Measurements from ENCODE around the gene PIK3CG. TPM values are rescaled to one million over a fixed set of nuclear protein-coding genes. Genes with fewer than 3 reads are reported as not detected.
"Not testable (repeated sequence)": the region's sequence is repeated elsewhere in the genome, so short reads cannot be mapped to it uniquely, and the experiment has no call there.

Gene PIK3CG
- total and polyA plus RNA-seq, 2 donors (not counting 1 experiment from before 2014, with no cell fraction given), result 13.3 to 44.8 TPM

DNA sequence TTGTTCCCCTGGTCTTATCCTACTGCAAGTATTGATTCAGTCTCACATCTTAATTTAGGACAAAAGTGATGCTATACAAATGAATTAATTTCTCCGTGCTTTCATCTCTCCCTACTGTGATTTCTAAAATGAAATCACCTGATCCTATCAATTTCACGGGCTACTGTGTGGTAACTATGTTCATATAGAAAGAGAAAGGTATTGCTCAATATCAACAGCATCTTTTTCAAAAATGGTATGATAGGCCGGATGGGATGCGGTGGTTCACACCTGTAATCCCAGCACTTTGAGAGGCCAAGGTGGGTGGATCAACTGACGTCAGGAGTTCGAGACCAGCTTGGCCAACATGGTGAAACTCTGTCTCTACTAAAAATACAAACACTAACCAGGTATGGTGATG, 71.2 kb downstream of the PIK3CG start:
- no peaks in the 10 kb centered on the region for H3K9me3 Mint-ChIP-seq (ENCODE audit: insufficient read depth)
- Histone ChIP-seq H3K27ac (ENCODE audit: low read length in 2 of 2) (no peak overlapping the region), H3K9me3 (ENCODE audit: control extremely low read depth in 1 of 3, control insufficient read depth in 2 of 3, insufficient read depth in 1 of 3, low read length in 2 of 3) (no peaks in the 10 kb centered on the region), H2AFZ (ENCODE audit: insufficient read depth, low read depth, low read length, poor library complexity, severe bottlenecking) (no peak overlapping the region), H3K4me1 (ENCODE audit: control insufficient read depth in 2 of 2, insufficient read depth in 2 of 2, low read length in 2 of 2) (no peaks in the 10 kb centered on the region), H3K4me3 (ENCODE audit: control extremely low read depth in 1 of 5, extremely low read depth in 1 of 5, insufficient read depth in 1 of 5, low read depth in 2 of 5, low read length in 4 of 5) (no peak overlapping the region), H3K4me2 (replicated peaks; ENCODE audit: low read depth, low read length, poor library complexity, severe bottlenecking) (no peak overlapping the region), H3K36me3 (replicated peaks in 1 of 2; ENCODE audit: control extremely low read depth in 1 of 2, control insufficient read depth in 1 of 2, extremely low read depth in 1 of 2, insufficient read depth in 2 of 2, low read length in 1 of 2) (no peaks in the 10 kb centered on the region), H3K9ac (ENCODE audit: low read length) (no peak overlapping the region), H3K79me2 (ENCODE audit: control insufficient read depth, insufficient read depth, low read length) (no peaks in the 10 kb centered on the region), H4K20me1 (ENCODE audit: control insufficient read depth, insufficient read depth, low read length, poor library complexity, severe bottlenecking) (no peaks in the 10 kb centered on the region), H3K27me3 (replicated peaks in 1 of 4; ENCODE audit: control extremely low read depth in 1 of 4, control insufficient read depth in 3 of 4, insufficient read depth in 4 of 4, low read length in 3 of 4) (no peaks in the 10 kb centered on the region)
- H3K4me1 Mint-ChIP-seq, result no peaks in the 10 kb centered on the region
- TF ChIP-seq EZH2 (IDR thresholded peaks at IDR 0.05; ENCODE audit: borderline replicate concordance, insufficient read depth, low read depth, low read length, poor library complexity, severe bottlenecking), result no peak
- ATAC-seq (ENCODE audit: low read depth) (no peak), DNase-seq (no peak)
- WGBS (ENCODE audit: insufficient coverage), result 100% methylated on average over 2 of the region's 6 CpGs
- no peaks in the 10 kb centered on the region for H3K27me3 Mint-ChIP-seq
- H3K27ac Mint-ChIP-seq, result no peak overlapping the region
- intact Hi-C loops (cut with micrococcal nuclease), result no loop called here
- H3K4me3 Mint-ChIP-seq, result no peak overlapping the region
- CTCF ChIA-PET, result no interaction called here
- POLR2A ChIA-PET, result no interaction called here

GRCh38 chr7:106938122-106938521, 73.0 kb downstream of the PIK3CG start:
- H3K9ac ChIP-seq (ENCODE audit: low read length); H3K27me3 ChIP-seq (replicated peaks in 1 of 4; ENCODE audit: control extremely low read depth in 1 of 4, control insufficient read depth in 3 of 4, insufficient read depth in 4 of 4, low read length in 3 of 4); H3K9me3 ChIP-seq (ENCODE audit: control extremely low read depth in 1 of 3, control insufficient read depth in 2 of 3, insufficient read depth in 1 of 3, low read length in 2 of 3); H3K4me2 ChIP-seq (replicated peaks; ENCODE audit: low read depth, low read length, poor library complexity, severe bottlenecking); H3K4me1 Mint-ChIP-seq; ATAC-seq (ENCODE audit: low read depth); H4K20me1 ChIP-seq (ENCODE audit: control insufficient read depth, insufficient read depth, low read length, poor library complexity, severe bottlenecking); POLR2A ChIA-PET; H3K4me1 ChIP-seq (ENCODE audit: control insufficient read depth in 2 of 2, insufficient read depth in 2 of 2, low read length in 2 of 2); DNase-seq; H3K27ac Mint-ChIP-seq; H3K9me3 Mint-ChIP-seq (ENCODE audit: insufficient read depth); H3K36me3 ChIP-seq (replicated peaks in 1 of 2; ENCODE audit: control extremely low read depth in 1 of 2, control insufficient read depth in 1 of 2, extremely low read depth in 1 of 2, insufficient read depth in 2 of 2, low read length in 1 of 2); intact Hi-C loops (cut with micrococcal nuclease); H3K79me2 ChIP-seq (ENCODE audit: control insufficient read depth, insufficient read depth, low read length); H3K4me3 Mint-ChIP-seq; CTCF ChIA-PET; H2AFZ ChIP-seq (ENCODE audit: insufficient read depth, low read depth, low read length, poor library complexity, severe bottlenecking); H3K27me3 Mint-ChIP-seq; H3K27ac ChIP-seq (ENCODE audit: low read length in 2 of 2); H3K4me3 ChIP-seq (ENCODE audit: control extremely low read depth in 1 of 5, extremely low read depth in 1 of 5, insufficient read depth in 1 of 5, low read depth in 2 of 5, low read length in 4 of 5): not testable (repeated sequence)
- WGBS (ENCODE audit: insufficient coverage), result no CpG with 5 or more reads among the region's 7 CpGs

Measured in B cell (primary cell).